ENCODE measurements around the gene IL17RC.

- TF ChIP-seq CTCF (conservative IDR thresholded peaks at IDR 0.05) = no peak
- no peak for TF ChIP-seq EZH2 (IDR thresholded peaks at IDR 0.05; ENCODE audit: low read depth)
These were observed 23.8 kb downstream of the IL17RC start for GRCh38 chr3:9940746-9941145.

Data from PC-9 (cell line).